SJCRH30 (cell line): ENCODE data around the gene TM2D1. TPM values are rescaled to one million over a fixed set of nuclear protein-coding genes. Genes with fewer than 3 reads are reported as not detected.
"Not testable (repeated sequence)": the region's sequence is repeated elsewhere in the genome, so short reads cannot be mapped to it uniquely, and the experiment has no call there.

ENCODE experiments used
- DNase-seq, 2 experiments: peaks; one replicate each; pipeline ENCODE4 v3.0.0-alpha.2; 2015 to 2020
- H3K27ac ChIP-seq: fragments of 250-450 bp; sonication (Bioruptor Pico); 2 replicates; pipeline ENCODE4 v1.5.1; 2020; ENCODE audit warnings: mild to moderate bottlenecking, moderate library complexity
- H3K27me3 ChIP-seq: fragments of 250-450 bp; sonication (Bioruptor Pico); 2 replicates; pipeline ENCODE4 v1.5.1; 2020; ENCODE audit warnings: mild to moderate bottlenecking, moderate library complexity
- H3K36me3 ChIP-seq: fragments of 250-450 bp; sonication (Bioruptor Pico); 2 replicates; pipeline ENCODE4 v1.5.1; 2020; ENCODE audit warnings: mild to moderate bottlenecking, moderate library complexity
- H3K4me1 ChIP-seq: fragments of 250-450 bp; sonication (Bioruptor Pico); 2 replicates; pipeline ENCODE4 v1.5.1; 2020; ENCODE audit warnings: mild to moderate bottlenecking, moderate library complexity
- H3K4me3 ChIP-seq: fragments of 250-450 bp; sonication (Bioruptor Pico); 2 replicates; pipeline ENCODE4 v1.5.1; 2020; ENCODE audit warnings: mild to moderate bottlenecking, moderate library complexity
- H3K9me3 ChIP-seq: fragments of 250-450 bp; sonication (Bioruptor Pico); replicated peaks from 2 replicates; pipeline ENCODE4 v1.5.1; 2020; ENCODE audit warnings: mild to moderate bottlenecking, moderate library complexity
- total RNA-seq: library from RNA; depleted of rRNA; stranded (reverse); fragments of >200 nt; shearing (Covaris generic); gene quantifications from 2 replicates; pipeline ENCODE4 v1.2.3, GENCODE V29; 2014

TM2D1 gene
- total RNA-seq, 1 experiment from 2014 or later: 55.7 TPM

DNA sequence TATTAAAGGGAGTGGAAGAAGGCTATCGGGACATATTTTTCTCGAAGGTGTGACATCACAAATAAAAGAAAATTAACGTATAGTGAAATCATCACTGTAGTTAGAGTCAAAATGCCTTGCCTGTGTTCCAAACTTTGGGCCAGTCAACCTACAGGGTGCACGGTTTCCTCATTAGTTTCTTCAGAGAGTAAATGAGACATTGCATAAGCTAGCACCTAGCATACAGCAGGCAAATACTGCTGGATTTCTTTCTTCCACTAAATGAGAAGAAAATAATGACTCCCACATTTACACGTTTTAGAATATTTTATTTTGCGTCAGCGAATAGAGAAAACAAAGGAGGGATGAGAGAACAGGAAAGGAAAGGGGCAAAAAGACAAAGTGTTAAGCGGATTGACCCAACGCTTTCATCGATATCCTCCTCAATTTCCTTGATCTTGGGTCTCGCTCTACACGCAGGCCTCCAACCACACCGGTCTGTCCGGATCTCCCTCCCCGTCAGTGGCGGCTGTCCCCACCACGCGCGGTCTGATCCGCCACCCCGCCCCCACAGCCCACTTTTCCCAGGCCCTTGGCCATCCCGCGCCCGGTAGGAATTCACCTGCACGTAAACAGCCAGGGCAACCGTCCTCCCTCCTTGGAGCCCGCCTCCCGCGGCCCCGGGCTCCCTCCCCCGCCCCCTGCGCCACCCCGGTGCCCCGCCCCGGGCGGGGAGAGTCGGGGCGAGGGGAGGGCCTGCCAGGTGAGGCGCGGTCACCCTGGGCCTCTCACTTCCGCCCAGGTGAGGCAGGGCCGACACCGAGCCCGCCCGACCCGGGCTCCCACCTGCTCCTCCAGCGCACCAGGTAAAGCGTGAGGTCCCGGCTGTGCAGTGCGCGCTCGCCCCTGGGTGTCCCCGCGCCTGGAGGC lies 17.0 kb upstream of the TM2D1 start, which contains the start of gene PATJ:
Gene PATJ, plus strand, starts transcription at position 770 of the 909 bp plus-strand sequence. CDS start 20,413 bp downstream, outside the sequence.
- H3K36me3 ChIP-seq: no peaks in the 10 kb centered on the region
- no peaks in the 10 kb centered on the region for H3K9me3 ChIP-seq
- no peaks in the 10 kb centered on the region for H3K4me1 ChIP-seq
- DNase-seq: peak; percentile 35 to 47
- H3K27ac ChIP-seq: peak within 1 kb of the TSS; percentile 80
- no peaks in the 10 kb centered on the region for H3K27me3 ChIP-seq
- peak within 1 kb of the TSS; percentile 91 for H3K4me3 ChIP-seq

DNA sequence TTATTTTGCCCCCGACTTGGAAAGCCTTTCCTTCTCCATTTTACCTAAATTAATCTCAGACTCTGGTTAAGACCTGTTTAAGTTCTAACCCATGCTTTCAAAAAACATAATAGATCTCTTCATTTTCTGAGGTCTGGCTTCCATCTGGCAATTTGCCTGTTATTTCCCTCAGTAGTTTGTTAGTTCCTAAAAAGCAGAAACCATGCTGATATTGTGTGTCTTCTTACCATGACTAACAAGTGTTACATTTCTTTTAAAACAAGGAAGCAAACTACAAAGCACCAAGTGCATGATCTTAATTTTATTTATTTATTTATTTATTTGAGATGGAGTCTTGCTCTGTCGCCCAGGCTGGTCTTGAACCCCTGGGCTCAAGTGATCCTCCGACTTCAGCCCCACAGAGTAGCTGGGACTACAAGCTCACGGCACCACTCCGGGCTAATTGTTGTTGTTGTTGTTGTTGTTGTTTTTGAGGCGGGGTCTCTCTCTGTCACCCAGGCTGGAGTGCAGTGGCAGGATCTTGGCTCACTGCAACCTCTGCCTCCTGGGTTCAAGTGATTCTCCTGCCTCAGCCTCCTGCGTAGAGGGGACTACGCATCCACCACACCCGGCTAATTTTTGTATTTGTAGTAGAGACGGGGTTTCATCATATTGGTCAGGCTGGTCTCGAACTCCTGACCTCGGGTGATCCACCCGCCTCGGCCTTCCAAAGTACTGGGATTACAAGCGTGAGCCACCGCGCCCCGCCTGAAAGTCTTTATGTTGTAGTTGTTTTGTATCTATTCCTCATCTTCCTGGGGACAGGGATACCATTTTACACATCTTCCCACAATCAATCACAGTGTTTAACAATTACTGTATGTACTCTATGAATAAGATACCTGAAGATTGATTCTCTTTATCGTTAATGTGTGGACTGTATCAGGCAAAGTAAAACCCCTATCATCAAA lies 16.1 kb upstream of the TM2D1 start:
- no peak overlapping the region for H3K27ac ChIP-seq
- peak overlapping the region; percentile 91 for H3K4me3 ChIP-seq
- no peaks in the 10 kb centered on the region for H3K9me3 ChIP-seq
- no peak for DNase-seq
- no peaks in the 10 kb centered on the region for H3K27me3 ChIP-seq
- H3K4me1 ChIP-seq: no peaks in the 10 kb centered on the region
- H3K36me3 ChIP-seq: no peaks in the 10 kb centered on the region

DNA sequence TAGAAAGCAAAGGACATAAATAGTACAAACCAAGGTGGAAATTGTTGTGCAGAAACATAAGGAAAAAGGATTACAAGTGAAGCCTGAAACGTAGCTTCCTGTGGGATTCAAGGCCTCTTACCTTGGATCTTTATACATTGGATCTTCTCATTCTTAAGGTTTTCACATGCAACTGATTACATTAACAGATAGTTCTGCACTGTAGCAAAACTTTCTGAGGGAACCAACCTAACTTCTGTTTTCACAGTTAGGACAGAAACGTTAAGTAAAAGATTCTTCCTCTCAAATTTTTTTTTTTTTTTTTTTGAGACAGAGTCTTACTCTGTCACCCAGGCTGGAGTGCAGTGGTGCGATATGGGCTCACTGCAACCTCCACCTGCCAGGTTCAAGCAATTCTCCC lies 7.8 kb upstream of the TM2D1 start:
- no peak for DNase-seq
- Histone ChIP-seq H3K9me3 (no peaks in the 10 kb centered on the region), H3K36me3 (no peaks in the 10 kb centered on the region), H3K4me1 (no peaks in the 10 kb centered on the region), H3K27ac (no peak overlapping the region), H3K4me3 (no peak overlapping the region), H3K27me3 (peaks cover 3% of the 10 kb centered on the region; the same call in 1 of the 2 replicates)

DNA sequence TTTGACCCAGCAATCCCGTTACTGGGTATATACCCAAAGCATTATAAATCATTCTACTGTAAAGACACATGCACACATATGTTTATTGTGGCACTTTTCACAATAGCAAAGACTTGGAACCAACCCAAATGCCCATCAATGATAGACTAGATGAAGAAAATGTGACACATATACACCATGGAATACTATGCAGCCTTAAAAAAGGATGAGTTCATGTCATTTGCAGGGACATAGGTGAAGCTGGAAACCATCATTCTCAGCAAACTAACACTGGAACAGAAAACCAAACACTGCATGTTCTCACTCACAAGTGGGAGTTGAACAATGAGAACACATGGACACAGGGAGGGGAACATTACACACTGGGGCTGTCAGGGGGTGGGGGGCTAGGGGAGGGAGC lies 5.7 kb upstream of the TM2D1 start:
- H3K36me3 ChIP-seq, DNase-seq, H3K4me3 ChIP-seq, H3K27ac ChIP-seq, H3K27me3 ChIP-seq, H3K4me1 ChIP-seq, H3K9me3 ChIP-seq: not testable (repeated sequence)

DNA sequence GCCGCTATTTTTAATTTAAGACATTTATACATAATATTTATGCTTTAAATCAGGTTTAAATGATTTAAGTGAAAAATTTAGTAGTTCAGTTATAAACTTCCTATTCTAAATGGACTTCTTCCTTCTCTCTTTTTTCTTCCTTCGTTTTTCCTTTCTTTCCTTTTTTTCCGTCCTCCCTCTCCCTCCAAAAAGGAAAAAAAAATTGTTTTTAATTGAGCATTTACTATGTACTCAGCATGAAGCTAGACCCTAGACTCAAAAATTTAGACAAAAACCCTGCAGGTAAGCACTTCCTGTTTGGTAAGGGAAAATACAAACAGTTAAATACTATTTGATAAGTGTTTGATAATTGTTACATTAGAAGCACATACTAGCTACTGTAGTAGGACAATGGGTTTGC lies 2.6 kb upstream of the TM2D1 start:
- Histone ChIP-seq H3K36me3 (peaks cover 6% of the 10 kb centered on the region; the same call in 1 of the 2 replicates), H3K4me1 (no peaks in the 10 kb centered on the region), H3K4me3 (no peak overlapping the region), H3K27me3 (no peaks in the 10 kb centered on the region), H3K9me3 (no peaks in the 10 kb centered on the region), H3K27ac (no peak overlapping the region)
- DNase-seq: no peak

DNA sequence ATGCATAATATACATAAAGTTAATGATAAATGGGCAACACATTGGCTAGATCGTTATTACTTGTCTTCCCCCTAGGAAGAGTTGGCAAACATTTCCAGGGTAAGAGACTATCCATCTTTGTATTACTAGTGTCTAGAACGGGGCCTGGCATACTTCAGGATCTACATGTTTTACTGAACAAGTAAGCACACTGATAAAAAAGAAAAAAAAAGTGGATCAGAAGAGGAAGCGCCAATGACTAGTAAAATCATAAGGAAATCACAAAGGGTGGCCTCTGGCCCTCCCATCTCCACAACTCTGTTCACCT lies 482 bp downstream of the TM2D1 start:
- Histone ChIP-seq H3K4me3 (peak overlapping the region; percentile 92), H3K27ac (peak overlapping the region; percentile 84), H3K36me3 (peaks cover 10% of the 10 kb centered on the region), H3K4me1 (no peaks in the 10 kb centered on the region), H3K9me3 (no peaks in the 10 kb centered on the region), H3K27me3 (no peaks in the 10 kb centered on the region)
- no peak for DNase-seq

DNA sequence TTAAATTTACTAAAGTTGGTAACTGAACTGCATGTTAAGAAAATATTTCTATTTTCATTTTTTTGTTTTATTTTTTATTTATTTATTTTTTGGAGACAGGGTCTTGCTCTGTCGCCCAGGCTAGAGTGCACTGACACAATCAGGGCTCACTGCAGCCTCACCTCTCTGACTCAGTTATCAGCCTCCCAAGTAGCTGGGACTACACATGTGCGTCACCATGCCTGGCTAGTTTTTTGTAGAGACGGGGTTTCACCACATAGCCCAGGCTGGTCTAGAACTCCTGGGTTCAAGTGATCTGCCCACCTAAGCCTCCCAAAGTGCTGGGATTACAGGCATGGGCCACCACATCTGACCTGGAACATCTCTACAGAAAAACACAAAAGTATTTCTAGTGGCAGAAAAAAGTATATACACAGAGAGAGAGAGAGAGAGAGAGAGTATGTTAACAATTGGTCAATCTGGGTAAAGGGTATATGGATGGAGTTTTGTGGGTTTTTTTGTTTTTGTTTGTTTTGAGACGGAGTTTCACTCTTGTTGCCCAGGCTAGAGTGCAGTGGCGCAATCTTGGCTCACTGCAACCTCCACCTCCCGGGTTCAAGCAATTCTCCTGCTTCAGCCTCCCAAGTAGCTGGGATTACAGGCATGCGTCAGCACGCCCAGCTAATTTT lies 5.8 kb downstream of the TM2D1 start:
- peaks cover 12% of the 10 kb centered on the region for H3K36me3 ChIP-seq
- not testable (repeated sequence) for H3K4me1 ChIP-seq, H3K9me3 ChIP-seq, H3K4me3 ChIP-seq, H3K27ac ChIP-seq, H3K27me3 ChIP-seq, DNase-seq

DNA sequence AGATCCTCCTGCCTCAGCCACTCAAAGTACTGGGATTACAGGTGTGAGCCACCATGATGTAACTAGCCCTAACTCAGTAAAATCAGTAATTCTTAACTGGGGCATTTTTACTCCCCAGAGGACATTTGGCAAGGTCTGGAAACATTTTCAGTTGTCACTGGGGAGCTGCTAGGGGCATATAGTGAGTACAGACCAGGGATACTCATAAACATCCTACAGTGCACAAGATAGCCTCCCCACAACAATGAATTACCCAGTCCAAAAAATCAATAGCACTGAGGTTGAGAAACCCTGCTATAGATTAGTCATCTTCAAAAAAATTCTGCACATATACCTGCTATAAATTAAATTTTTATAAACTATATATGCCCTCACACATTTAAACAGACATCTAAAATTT lies 13.0 kb downstream of the TM2D1 start:
- no peaks in the 10 kb centered on the region for H3K4me1 ChIP-seq
- H3K4me3 ChIP-seq: no peak overlapping the region
- DNase-seq: no peak
- no peak overlapping the region for H3K27ac ChIP-seq
- peaks cover 29% of the 10 kb centered on the region for H3K36me3 ChIP-seq
- no peaks in the 10 kb centered on the region for H3K9me3 ChIP-seq
- H3K27me3 ChIP-seq: no peaks in the 10 kb centered on the region

DNA sequence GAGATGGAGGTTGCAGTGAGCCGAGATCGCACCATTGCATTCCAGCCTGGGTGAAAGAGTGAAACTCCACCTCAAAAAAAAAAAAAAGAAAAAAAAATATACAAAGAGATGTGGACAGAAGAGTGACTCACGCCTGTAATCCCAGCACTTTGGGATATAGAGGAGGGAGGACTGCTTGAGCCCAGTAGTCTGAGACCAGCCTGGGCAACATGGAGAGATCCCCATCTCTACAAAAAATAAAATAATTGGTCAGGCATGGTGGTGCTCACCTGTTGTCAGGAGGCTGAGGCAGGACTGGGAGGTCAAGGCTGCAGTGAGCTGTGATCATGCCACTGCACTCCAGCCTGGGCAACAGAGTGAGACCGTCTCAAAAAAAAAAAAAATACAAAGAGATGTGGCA lies 13.7 kb downstream of the TM2D1 start:
- H3K4me1 ChIP-seq, DNase-seq, H3K9me3 ChIP-seq, H3K27ac ChIP-seq, H3K27me3 ChIP-seq, H3K4me3 ChIP-seq: not testable (repeated sequence)
- H3K36me3 ChIP-seq: peaks cover 34% of the 10 kb centered on the region

DNA sequence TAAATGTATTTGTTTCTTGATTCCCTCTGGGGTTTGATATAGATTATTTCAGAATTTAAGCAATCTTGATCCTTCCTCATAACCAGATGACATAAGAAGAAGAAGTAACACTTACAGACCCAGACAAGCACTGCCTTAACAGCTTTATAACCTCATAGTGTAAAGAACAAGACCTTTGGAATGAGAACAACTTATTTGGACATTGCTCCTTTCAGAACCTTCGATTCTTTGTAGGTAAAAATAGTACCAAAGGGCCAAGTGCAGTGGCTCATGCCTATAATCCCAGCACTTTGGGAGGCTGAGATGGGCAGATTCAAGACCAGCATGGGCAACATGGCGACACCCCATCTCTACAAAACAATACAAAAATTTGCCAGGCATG lies 15.0 kb downstream of the TM2D1 start:
- H3K9me3 ChIP-seq: no peaks in the 10 kb centered on the region
- DNase-seq: no peak
- H3K27me3 ChIP-seq: no peaks in the 10 kb centered on the region
- no peak overlapping the region for H3K27ac ChIP-seq
- H3K36me3 ChIP-seq: peaks cover 44% of the 10 kb centered on the region
- H3K4me3 ChIP-seq: no peak overlapping the region
- H3K4me1 ChIP-seq: no peaks in the 10 kb centered on the region

DNA sequence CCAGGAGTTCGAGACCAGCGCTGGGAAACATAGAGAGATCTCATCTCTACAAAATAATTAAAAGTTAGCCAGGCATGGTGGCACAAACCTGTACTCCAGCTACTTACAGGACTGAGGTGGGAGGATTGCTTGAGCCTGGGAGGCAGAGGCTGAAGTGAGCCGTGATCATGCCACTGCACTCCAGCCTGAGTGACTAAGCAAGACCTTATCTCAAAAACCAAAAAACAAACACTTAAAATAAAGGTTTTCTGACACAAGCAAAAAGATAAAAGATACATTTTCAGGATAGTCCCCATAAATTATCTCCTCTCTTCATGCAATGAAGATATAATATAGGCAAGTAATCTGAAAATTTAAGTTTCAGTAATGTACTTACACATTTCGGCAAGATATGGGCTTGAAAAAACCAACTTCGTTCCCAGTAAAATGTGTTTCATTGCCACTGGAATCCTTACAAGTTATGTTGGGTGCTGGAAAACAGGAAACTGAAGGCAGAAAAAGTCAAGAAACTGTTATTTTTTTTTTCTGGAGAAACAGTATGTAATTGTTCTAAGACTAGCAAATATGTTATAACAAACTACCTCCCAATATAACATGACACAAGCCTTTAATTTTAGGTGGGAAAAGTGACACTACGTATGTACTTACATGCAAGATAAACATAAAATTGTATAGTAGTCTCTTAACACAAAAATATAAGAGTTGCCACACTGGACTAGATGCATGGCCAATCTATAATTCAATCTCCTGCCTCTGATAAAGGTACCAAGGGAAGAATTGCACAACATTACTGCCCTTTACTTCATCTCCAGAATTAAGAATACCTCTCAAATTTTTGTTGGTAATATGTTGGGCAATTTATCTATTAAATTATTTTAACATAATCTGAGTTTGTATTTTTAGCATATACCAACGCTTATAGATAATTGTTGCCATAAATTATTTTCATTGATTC lies 15.7 kb downstream of the TM2D1 start:
- no peaks in the 10 kb centered on the region for H3K4me1 ChIP-seq
- no peaks in the 10 kb centered on the region for H3K9me3 ChIP-seq
- no peaks in the 10 kb centered on the region for H3K27me3 ChIP-seq
- DNase-seq: no peak
- H3K4me3 ChIP-seq: no peak overlapping the region
- H3K27ac ChIP-seq: no peak overlapping the region
- peaks cover 51% of the 10 kb centered on the region for H3K36me3 ChIP-seq

DNA sequence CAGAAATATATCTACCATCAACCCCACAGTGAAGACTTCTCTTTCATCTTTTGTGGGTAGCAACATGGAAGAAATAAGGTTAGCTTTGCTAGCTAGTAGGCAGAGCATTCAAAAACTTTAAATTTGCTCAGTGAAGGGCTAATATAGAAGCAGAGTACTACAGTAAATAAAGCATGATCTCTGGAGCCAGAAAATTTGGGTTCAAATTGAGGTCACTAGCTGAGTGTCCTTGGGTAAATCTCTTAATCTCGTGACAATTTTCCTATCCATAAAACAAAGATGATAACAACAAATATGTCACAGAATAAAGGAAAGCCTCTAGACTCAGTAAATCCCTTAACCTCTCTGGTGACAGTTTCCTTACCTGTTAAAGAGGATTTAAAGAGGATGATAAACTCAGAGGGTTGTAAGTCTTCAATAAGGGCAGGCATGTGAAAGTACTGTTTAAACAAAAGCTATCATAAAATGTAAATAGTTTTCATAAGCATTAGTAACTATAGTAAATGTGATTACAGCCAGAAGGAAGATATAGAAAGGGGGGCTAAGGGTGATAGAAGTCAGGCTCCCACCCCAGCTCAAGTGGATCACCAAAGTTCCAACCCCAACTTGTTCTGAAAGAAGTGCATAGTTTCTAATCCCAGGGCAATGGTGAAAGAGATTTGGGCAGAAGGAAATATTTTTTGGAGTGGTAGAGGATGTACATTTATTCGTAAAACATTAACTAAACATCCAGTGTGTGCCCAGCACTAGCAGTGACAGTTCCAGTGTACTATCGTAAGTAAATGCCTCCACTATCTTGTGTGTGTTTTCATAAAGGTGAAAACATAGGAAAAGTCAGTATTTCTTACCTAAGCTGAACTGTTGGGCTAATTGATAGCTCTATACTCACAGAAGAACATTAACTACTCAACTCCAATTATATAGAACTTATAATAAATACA lies 24.8 kb downstream of the TM2D1 start:
- H3K36me3 ChIP-seq: peaks cover 53% of the 10 kb centered on the region
- H3K27me3 ChIP-seq: no peaks in the 10 kb centered on the region
- H3K9me3 ChIP-seq: no peaks in the 10 kb centered on the region
- no peak for DNase-seq
- H3K27ac ChIP-seq: no peak overlapping the region
- H3K4me3 ChIP-seq: no peak overlapping the region
- no peaks in the 10 kb centered on the region for H3K4me1 ChIP-seq
